Panc1 (cell line): ENCODE measurements around the gene DUSP1. TPM values are rescaled to one million over a fixed set of nuclear protein-coding genes. Genes with fewer than 3 reads are reported as not detected.

ENCODE experiments used
- ATAC-seq: fragments of 200-7000 bp; cut with Tn5 transposase; 2 replicates; pipeline ENCODE4 v1.9.1; 2020; ENCODE audit warnings: mild to moderate bottlenecking, moderate library complexity
- BruUV-seq: library from RNA; stranded (reverse); fragments of 400-500 nt; replicated peaks from 2 replicates; lab custom pipeline; 2021; lab: Mats Ljungman, UMichigan
- CTCF ChIA-PET: fragments of 300-600 bp; sonication (Branson Sonifier 250); formaldehyde crosslinking; loops from one replicate; lab custom pipeline; 2022; ENCODE audit warnings: antibody characterized with exemption; lab: Charles Lee
- POLR2A ChIA-PET: fragments of 300-600 bp; sonication (Branson Sonifier 250); formaldehyde crosslinking; loops from one replicate; lab custom pipeline; 2022; ENCODE audit warnings: antibody characterized with exemption; lab: Charles Lee
- DNase-seq: peaks from one replicate; pipeline ENCODE4 v3.0.0-alpha.2; 2010; ENCODE audit warnings: low read depth, low spot score
- H3K27ac ChIP-seq: 2 replicates; pipeline ENCODE4 v1.5.1; 2011; ENCODE audit warnings: mild to moderate bottlenecking, low read length, inconsistent platforms
- H3K27me3 ChIP-seq: fragments of 200-500 bp; sonication (Bioruptor generic); 2 replicates; pipeline ENCODE4 v1.6.0; 2014; ENCODE audit warnings: low read length, inconsistent platforms; ENCODE audit not compliant: control insufficient read depth, insufficient read depth
- H3K36me3 ChIP-seq: fragments of 200-500 bp; sonication (Bioruptor generic); 2 replicates; pipeline ENCODE4 v1.5.1; 2014; ENCODE audit warnings: inconsistent platforms, mild to moderate bottlenecking, low read length, moderate library complexity; ENCODE audit not compliant: control insufficient read depth, insufficient read depth
- H3K4me1 ChIP-seq: 2 replicates; pipeline ENCODE4 v1.5.1; 2011; ENCODE audit warnings: inconsistent platforms, mild to moderate bottlenecking, low read length, moderate library complexity; ENCODE audit not compliant: control insufficient read depth, insufficient read depth
- H3K4me3 ChIP-seq, 2 experiments: 2 replicates each; pipeline ENCODE4 v1.5.1; 2011 to 2012; ENCODE audit warnings: low read depth in 2 of 2, low read length in 2 of 2, mild to moderate bottlenecking in 2 of 2, inconsistent platforms in 1 of 2, moderate library complexity in 1 of 2
- H3K9me3 ChIP-seq: fragments of 200-500 bp; sonication (Bioruptor generic); 2 replicates; pipeline ENCODE4 v1.5.1; 2014; ENCODE audit warnings: low read depth, mild to moderate bottlenecking, inconsistent platforms, low read length, moderate library complexity; ENCODE audit not compliant: control insufficient read depth, insufficient read depth
- CTCF ChIP-seq: fragments of 450-650 bp; IDR thresholded peaks from 2 replicates; pipeline ENCODE4 v1.5.1; 2017; ENCODE audit warnings: mild to moderate bottlenecking
- POLR2AphosphoS5 ChIP-seq: IDR thresholded peaks from 2 replicates; pipeline ENCODE4 v1.6.1; 2012; ENCODE audit warnings: mild to moderate bottlenecking, low read depth, low read length, moderate library complexity
- REST ChIP-seq, 2 experiments: IDR thresholded peaks; 2 replicates each; pipeline ENCODE4 v1.6.1; 2011 to 2012; ENCODE audit warnings: low read depth in 2 of 2, control low read depth in 1 of 2, low read length in 1 of 2, mild to moderate bottlenecking in 1 of 2, moderate library complexity in 1 of 2; ENCODE audit not compliant: insufficient read depth in 1 of 2
- SIN3A ChIP-seq: IDR thresholded peaks from 2 replicates; pipeline ENCODE4 v1.6.1; 2012; ENCODE audit warnings: low read depth, mild to moderate bottlenecking, low read length, moderate library complexity, borderline replicate concordance; ENCODE audit not compliant: insufficient read depth
- TCF7L2 ChIP-seq: IDR thresholded peaks from 2 replicates; pipeline ENCODE4 v1.6.1; 2011; ENCODE audit warnings: mild to moderate bottlenecking, low read depth, low read length, inconsistent platforms
- in situ Hi-C: cut with HindIII; loops from 2 replicates; pipeline ENCODE4 v1.10.0; 2016; ENCODE audit warnings: low sequenced_read_pairs, low pct_unique_long_range_greater_than_20kb
- intact Hi-C: fragments of 100-400 bp; cut with micrococcal nuclease; formaldehyde crosslinking; loops from one replicate; pipeline ENCODE4 v1.10.0; 2022; ENCODE audit not compliant: unreplicated experiment
- total RNA-seq: library from RNA; stranded (reverse); gene quantifications from one replicate; pipeline ENCODE4 v1.2.1, GENCODE V29; 2021; ENCODE audit not compliant: unreplicated experiment

The DUSP1 gene
- total RNA-seq, 1 experiment from 2014 or later: 79.9 TPM

GRCh38 chr5:172733974-172734346 lies 37.0 kb downstream of the DUSP1 start:
- Histone ChIP-seq H3K9me3 (no peaks in the 10 kb centered on the region), H3K36me3 (no peaks in the 10 kb centered on the region), H3K4me3 (no peak overlapping the region), H3K4me1 (peaks cover 23% of the 10 kb centered on the region), H3K27ac (peak overlapping the region; percentile 78), H3K27me3 (no peaks in the 10 kb centered on the region)
- in situ Hi-C loops: no loop called here
- TF ChIP-seq POLR2AphosphoS5 (no peak), REST (IDR thresholded peaks at IDR 0.05; ENCODE audit: insufficient read depth in 1 of 2, low read depth in 2 of 2, low read length in 1 of 2) (no peak), TCF7L2 (no peak), SIN3A (no peak), CTCF (no peak)
- intact Hi-C loops: loop anchor here (5.0 kb wide), 1 partner anchor 33 kb away; no protein-coding TSS in a partner anchor
- DNase-seq (no peak), ATAC-seq (peak; percentile 47)
- ChIA-PET POLR2A (interaction anchor here (0.6 to 1.0 kb wide), 2 partner anchors 31 to 178 kb away, joined by 6 to 8 read pairs; no protein-coding TSS in a partner anchor), CTCF (interaction anchor here (0.6 to 1.5 kb wide), 2 partner anchors 19 to 67 kb away, joined by 3 to 5 read pairs; no protein-coding TSS in a partner anchor)
- BruUV-seq: no TSS peak

GRCh38 chr5:172733131-172733973 lies 37.6 kb downstream of the DUSP1 start:
- CTCF ChIA-PET: interaction anchor here (0.6 to 1.5 kb wide), 3 partner anchors 17 to 67 kb away, joined by 3 to 5 read pairs (median 3); no protein-coding TSS in a partner anchor
- peak overlapping the region; percentile 78 for H3K27ac ChIP-seq
- in situ Hi-C loops: no loop called here
- DNase-seq (no peak), ATAC-seq (peak; percentile 84)
- no peaks in the 10 kb centered on the region for H3K9me3 ChIP-seq
- POLR2A ChIA-PET: interaction anchor here (0.5 to 1.0 kb wide), 3 partner anchors 19 to 166 kb away, joined by 3 to 8 read pairs (median 6); no protein-coding TSS in a partner anchor
- TF ChIP-seq TCF7L2 (no peak), REST (IDR thresholded peaks at IDR 0.05; ENCODE audit: insufficient read depth in 1 of 2, low read depth in 2 of 2, low read length in 1 of 2) (no peak), CTCF (no peak), SIN3A (no peak), POLR2AphosphoS5 (no peak)
- H3K36me3 ChIP-seq: no peaks in the 10 kb centered on the region
- H3K27me3 ChIP-seq: no peaks in the 10 kb centered on the region
- BruUV-seq: no TSS peak
- intact Hi-C loops: loop anchor here (5.0 kb wide), 1 partner anchor 34 kb away; no protein-coding TSS in a partner anchor
- peaks cover 23% of the 10 kb centered on the region for H3K4me1 ChIP-seq
- H3K4me3 ChIP-seq: no peak overlapping the region
